ENCODE data around the gene LAD1. TPM values are rescaled to one million over a fixed set of nuclear protein-coding genes. Genes with fewer than 3 reads are reported as not detected.

Gene LAD1
- total RNA-seq, 4 donors from 2014 or later = 0.26 to 4.8 (median 0.29) TPM; not detected in 1

GRCh38 chr1:201345081-201345355 is 54.1 kb downstream of the LAD1 start:
- TF ChIP-seq, protein P1, sequence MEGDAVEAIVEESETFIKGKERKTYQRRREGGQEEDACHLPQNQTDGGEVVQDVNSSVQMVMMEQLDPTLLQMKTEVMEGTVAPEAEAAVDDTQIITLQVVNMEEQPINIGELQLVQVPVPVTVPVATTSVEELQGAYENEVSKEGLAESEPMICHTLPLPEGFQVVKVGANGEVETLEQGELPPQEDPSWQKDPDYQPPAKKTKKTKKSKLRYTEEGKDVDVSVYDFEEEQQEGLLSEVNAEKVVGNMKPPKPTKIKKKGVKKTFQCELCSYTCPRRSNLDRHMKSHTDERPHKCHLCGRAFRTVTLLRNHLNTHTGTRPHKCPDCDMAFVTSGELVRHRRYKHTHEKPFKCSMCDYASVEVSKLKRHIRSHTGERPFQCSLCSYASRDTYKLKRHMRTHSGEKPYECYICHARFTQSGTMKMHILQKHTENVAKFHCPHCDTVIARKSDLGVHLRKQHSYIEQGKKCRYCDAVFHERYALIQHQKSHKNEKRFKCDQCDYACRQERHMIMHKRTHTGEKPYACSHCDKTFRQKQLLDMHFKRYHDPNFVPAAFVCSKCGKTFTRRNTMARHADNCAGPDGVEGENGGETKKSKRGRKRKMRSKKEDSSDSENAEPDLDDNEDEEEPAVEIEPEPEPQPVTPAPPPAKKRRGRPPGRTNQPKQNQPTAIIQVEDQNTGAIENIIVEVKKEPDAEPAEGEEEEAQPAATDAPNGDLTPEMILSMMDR (IDR thresholded peaks at IDR 0.05) = no peak
- TF ChIP-seq POLR2A (IDR thresholded peaks at IDR 0.05) = no peak
- DNase-seq = no peak

DNA sequence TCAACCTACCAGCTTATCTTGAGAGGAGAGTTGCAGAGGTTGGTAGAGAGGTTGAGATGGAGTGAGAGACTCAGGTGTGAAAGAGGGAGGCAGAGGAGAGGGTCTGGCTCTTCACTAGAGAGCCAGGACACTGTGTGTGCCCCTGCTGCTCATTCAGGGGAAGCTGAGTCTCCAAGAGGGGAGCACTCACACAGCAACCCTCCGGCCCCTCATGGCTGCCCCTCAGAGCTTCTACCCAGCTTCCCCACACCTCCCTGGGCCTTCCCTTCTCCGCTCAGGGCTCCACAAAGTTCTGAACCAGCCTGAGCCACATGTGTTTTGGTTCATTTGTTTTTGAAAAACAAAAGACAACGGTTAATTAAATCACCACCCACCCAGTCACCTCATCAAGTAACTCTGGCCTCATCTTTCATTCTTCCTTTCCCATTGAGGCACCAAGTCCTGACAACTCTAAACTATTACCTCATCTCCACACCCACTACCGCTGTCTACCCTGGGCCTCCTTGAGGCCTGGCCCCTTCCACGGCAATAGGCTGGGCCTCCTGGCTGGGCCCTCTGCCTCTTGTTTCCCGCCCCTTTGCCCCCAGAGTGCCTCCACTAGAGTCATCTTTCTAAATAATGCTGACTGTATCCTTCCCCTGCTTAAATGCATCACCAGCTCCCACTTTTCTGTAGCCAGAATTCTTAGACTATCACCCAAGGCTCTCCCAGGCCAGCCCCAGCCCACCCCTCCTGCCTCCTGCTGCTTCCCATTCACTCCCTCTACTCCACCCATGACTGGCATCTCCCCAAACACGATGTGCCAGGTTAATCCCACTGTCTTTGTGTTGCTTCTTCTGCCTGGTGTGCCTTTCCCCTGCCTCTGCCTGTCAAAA is 54.7 kb downstream of the LAD1 start:
- Histone ChIP-seq H3K27me3 (no peaks in the 10 kb centered on the region), H3K4me3 (no peak overlapping the region), H3K9me3 (no peaks in the 10 kb centered on the region), H3K4me1 (no peaks in the 10 kb centered on the region), H3K36me3 (no peaks in the 10 kb centered on the region), H3K27ac (no peak overlapping the region)
- TF ChIP-seq, protein P1 (IDR thresholded peaks at IDR 0.05) = no peak
- TF ChIP-seq POLR2A (IDR thresholded peaks at IDR 0.05) = no peak
- intact Hi-C loops (cut with DNase I; ENCODE audit: low total_unique reads) = no loop called here
- no peak for DNase-seq

More at GRCh38 chr1:201345081-201345355, 54.1 kb downstream of the LAD1 start:
- Histone ChIP-seq H3K4me1 (no peaks in the 10 kb centered on the region), H3K4me3 (no peak overlapping the region), H3K27ac (no peak overlapping the region), H3K9me3 (no peaks in the 10 kb centered on the region), H3K36me3 (no peaks in the 10 kb centered on the region), H3K27me3 (no peaks in the 10 kb centered on the region)
- intact Hi-C loops (cut with DNase I; ENCODE audit: low total_unique reads) = no loop called here

DNA sequence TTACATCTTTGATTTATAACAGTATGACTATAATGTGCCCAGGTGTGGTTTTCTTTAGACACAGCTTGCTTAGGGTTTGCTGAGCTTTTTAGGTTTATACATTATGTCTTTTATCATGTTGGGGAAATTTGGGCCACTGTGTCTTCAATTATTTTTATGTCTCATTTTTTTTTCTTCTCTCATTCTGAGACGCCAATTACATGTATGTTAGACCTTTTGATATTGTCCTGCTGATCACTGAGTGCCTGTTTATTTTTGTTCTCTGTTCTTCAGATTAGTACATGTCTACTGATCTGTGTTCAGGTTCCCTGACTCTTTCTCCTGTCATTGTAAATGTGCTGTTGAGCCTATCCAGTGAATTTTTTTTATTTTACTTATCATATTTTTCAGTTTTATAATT is 57.7 kb downstream of the LAD1 start:
- intact Hi-C loops (cut with DNase I; ENCODE audit: low total_unique reads) = no loop called here
- Histone ChIP-seq H3K4me1 (no peaks in the 10 kb centered on the region), H3K9me3 (no peaks in the 10 kb centered on the region), H3K36me3 (no peaks in the 10 kb centered on the region), H3K27me3 (no peaks in the 10 kb centered on the region), H3K27ac (no peak overlapping the region), H3K4me3 (no peak overlapping the region)
- no peak for TF ChIP-seq POLR2A (IDR thresholded peaks at IDR 0.05)
- no peak for DNase-seq

GRCh38 chr1:201336711-201337450 is 62.2 kb downstream of the LAD1 start:
- Histone ChIP-seq H3K36me3 (no peaks in the 10 kb centered on the region), H3K27me3 (no peaks in the 10 kb centered on the region), H3K4me1 (no peaks in the 10 kb centered on the region), H3K27ac (no peak overlapping the region), H3K9me3 (no peaks in the 10 kb centered on the region), H3K4me3 (no peak overlapping the region)
- no peak for TF ChIP-seq POLR2A (IDR thresholded peaks at IDR 0.05)
- TF ChIP-seq, protein P1 (IDR thresholded peaks at IDR 0.05) = no peak
- DNase-seq = no peak
- intact Hi-C loops (cut with DNase I; ENCODE audit: low total_unique reads) = no loop called here

DNA sequence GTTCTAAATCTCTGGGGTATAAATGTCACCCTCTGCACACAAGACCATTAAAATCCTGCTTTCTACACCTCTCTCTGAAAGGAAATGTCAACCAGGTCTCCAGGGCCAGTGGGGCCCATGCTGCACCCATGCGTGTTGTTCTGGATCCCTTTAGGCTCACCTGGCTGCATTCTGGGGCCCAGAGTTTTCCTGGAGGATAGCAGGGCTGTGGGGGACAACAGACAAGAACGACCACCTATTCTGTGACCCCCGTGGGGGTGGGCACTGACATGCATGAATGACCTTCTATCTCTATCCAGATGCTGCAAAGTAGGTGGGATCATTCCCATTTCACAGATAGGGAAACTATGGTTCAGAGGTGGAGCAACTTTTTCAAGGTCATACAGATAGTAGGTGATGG is 63.2 kb downstream of the LAD1 start:
- no peaks in the 10 kb centered on the region for H3K9me3 ChIP-seq
- DNase-seq = no peak
- TF ChIP-seq, protein P1 (IDR thresholded peaks at IDR 0.05) = no peak
- no peak for TF ChIP-seq POLR2A (IDR thresholded peaks at IDR 0.05)
- H3K4me3 ChIP-seq = no peak overlapping the region
- no peaks in the 10 kb centered on the region for H3K27me3 ChIP-seq
- H3K36me3 ChIP-seq = no peaks in the 10 kb centered on the region
- intact Hi-C loops (cut with DNase I; ENCODE audit: low total_unique reads) = no loop called here
- no peaks in the 10 kb centered on the region for H3K4me1 ChIP-seq
- no peak overlapping the region for H3K27ac ChIP-seq
